Measurements from ENCODE around the gene ALG9. TPM values are rescaled to one million over a fixed set of nuclear protein-coding genes. Genes with fewer than 3 reads are reported as not detected.

ALG9 gene
- total RNA-seq, 1 experiment from 2014 or later: 19.7 TPM

GRCh38 chr11:111807076-111807475 is 64.3 kb downstream of the ALG9 start:
- Mint-ChIP-seq H3K9me3 (no peaks in the 10 kb centered on the region), H3K27ac (no peak overlapping the region), H3K27me3 (ENCODE audit: low read depth) (no peaks in the 10 kb centered on the region), H3K4me1 (peaks cover 6% of the 10 kb centered on the region; the same call in 1 of the 2 replicates), H3K4me3 (no peak overlapping the region), H3K36me3 (no peaks in the 10 kb centered on the region)
- no peak for ATAC-seq
- no peak for TF ChIP-seq TCF7 (CRISPR knock-in tag; IDR thresholded peaks at IDR 0.05; ENCODE audit: low read depth)
- no peak for TF ChIP-seq ZNF423 (CRISPR knock-in tag; IDR thresholded peaks at IDR 0.05)
- TF ChIP-seq ZNF512 (CRISPR knock-in tag; IDR thresholded peaks at IDR 0.05; ENCODE audit: borderline replicate concordance): no peak
- no peak for TF ChIP-seq CBFB (CRISPR knock-in tag; IDR thresholded peaks at IDR 0.05; ENCODE audit: low read depth)
- no peak for TF ChIP-seq CREM (CRISPR knock-in tag; IDR thresholded peaks at IDR 0.05)
- no peak for TF ChIP-seq NFE2L1 (CRISPR knock-in tag; IDR thresholded peaks at IDR 0.05)
- TF ChIP-seq ZNF317 (CRISPR knock-in tag; IDR thresholded peaks at IDR 0.05; ENCODE audit: borderline replicate concordance, low read depth): no peak
- TF ChIP-seq ZSCAN18 (CRISPR knock-in tag; IDR thresholded peaks at IDR 0.05): no peak
- no peak for TF ChIP-seq ESRRA (CRISPR knock-in tag; IDR thresholded peaks at IDR 0.05; ENCODE audit: borderline replicate concordance)
- TF ChIP-seq SMAD3 (CRISPR knock-in tag; IDR thresholded peaks at IDR 0.05; ENCODE audit: borderline replicate concordance): no peak
- POLR2A ChIA-PET: no interaction called here
- no peak for DNase-seq (ENCODE audit: low spot score)
- CTCF ChIA-PET: interaction anchor here (1.0 kb wide), 1 partner anchor 31 kb away, joined by 3 read pairs; no protein-coding TSS in a partner anchor

GRCh38 chr11:111801135-111801534 is 70.2 kb downstream of the ALG9 start:
- Mint-ChIP-seq H3K4me3 (no peak overlapping the region), H3K36me3 (no peaks in the 10 kb centered on the region), H3K27ac (no peak overlapping the region), H3K4me1 (peaks cover 6% of the 10 kb centered on the region; the same call in 1 of the 2 replicates), H3K27me3 (ENCODE audit: low read depth) (no peaks in the 10 kb centered on the region), H3K9me3 (no peaks in the 10 kb centered on the region)
- DNase-seq (ENCODE audit: low spot score): no peak
- ChIA-PET POLR2A (no interaction called here), CTCF (no interaction called here)
- no peak for TF ChIP-seq ATF6 (CRISPR knock-in tag; IDR thresholded peaks at IDR 0.05)
- TF ChIP-seq ATF2 (CRISPR knock-in tag; IDR thresholded peaks at IDR 0.05; ENCODE audit: borderline replicate concordance, low read depth): no peak
- TF ChIP-seq NFYB (CRISPR knock-in tag; conservative IDR thresholded peaks at IDR 0.05; ENCODE audit: low read depth): no peak
- TF ChIP-seq SP1 (CRISPR knock-in tag; conservative IDR thresholded peaks at IDR 0.05): no peak
- TF ChIP-seq ELF4 (CRISPR knock-in tag; IDR thresholded peaks at IDR 0.05; ENCODE audit: low read depth): no peak
- TF ChIP-seq HMGXB4 (CRISPR knock-in tag; IDR thresholded peaks at IDR 0.05): no peak
- no peak for ATAC-seq

All from WTC11 (cell line).